Uterus (tissue), 4 donors: ENCODE results near the gene NCAM2. TPM values are rescaled to one million over a fixed set of nuclear protein-coding genes. Genes with fewer than 3 reads are reported as not detected.

ENCODE experiments used
- DNase-seq, 2 donors: peaks; one replicate each; pipeline ENCODE4 v3.0.0-alpha.2; 2019 to 2020
- H3K27ac ChIP-seq, 2 donors: fragments of 200-600 bp; sonication (generic); 1 replicate in 1 of 2; 2 replicates in 1 of 2; pipeline ENCODE4 v1.5.1; 2016 to 2018
- H3K27me3 ChIP-seq, 2 donors: fragments of 200-600 bp; sonication (generic); one replicate each; pipeline ENCODE4 v1.5.1; 2018 to 2019; ENCODE audit warnings: control low read depth in 1 of 2
- H3K36me3 ChIP-seq, 2 donors: fragments of 200-600 bp; sonication (generic); one replicate each; pipeline ENCODE4 v1.5.1; 2019; ENCODE audit warnings: control low read depth in 1 of 2
- H3K4me1 ChIP-seq, 2 donors: fragments of 200-600 bp; sonication (generic); one replicate each; pipeline ENCODE4 v1.5.1; 2018 to 2019; ENCODE audit warnings: control low read depth in 1 of 2
- H3K4me3 ChIP-seq, 2 donors: fragments of 200-600 bp; sonication (generic); 1 replicate in 1 of 2; 2 replicates in 1 of 2; pipeline ENCODE4 v1.5.1; 2018 to 2019; ENCODE audit warnings: mild to moderate bottlenecking in 1 of 2
- H3K9me3 ChIP-seq, 2 donors: fragments of 200-600 bp; sonication (generic); one replicate each; pipeline ENCODE4 v1.5.1; 2019; ENCODE audit warnings: control low read depth in 1 of 2
- CTCF ChIP-seq, 4 experiments: fragments of 200-600 bp in 2 of 4; fragments of 450-650 bp in 2 of 4; sonication (generic) in 2 of 4; IDR thresholded peaks; one replicate each; pipeline ENCODE4 v1.5.1; 2016 to 2019; ENCODE audit warnings: antibody characterized with exemption in 4 of 4, mild to moderate bottlenecking in 2 of 4, moderate library complexity in 1 of 4
- POLR2A ChIP-seq, 2 donors: fragments of 450-650 bp; IDR thresholded peaks; one replicate each; pipeline ENCODE4 v1.6.1; 2016; ENCODE audit warnings: antibody characterized with exemption in 2 of 2, mild to moderate bottlenecking in 1 of 2, moderate library complexity in 1 of 2
- intact Hi-C: fragments of 100-400 bp; cut with DNase I; formaldehyde crosslinking; loops from one replicate; pipeline ENCODE4 v1.15.1; 2023; ENCODE audit warnings: low total_unique reads
- total RNA-seq, 4 donors: library from RNA; depleted of rRNA in 3 of 4; stranded (reverse); fragments of >200 nt in 3 of 4; gene quantifications; one replicate each; pipeline versions ENCODE4 v1.1.0 to v1.2.4, GENCODE V29; 2014 to 2023
- donor health status: DM: yes; HTN: yes; CAD: no.

Gene NCAM2
- total RNA-seq, 4 donors from 2014 or later = 1.2 to 214 (median 26.1) TPM

DNA sequence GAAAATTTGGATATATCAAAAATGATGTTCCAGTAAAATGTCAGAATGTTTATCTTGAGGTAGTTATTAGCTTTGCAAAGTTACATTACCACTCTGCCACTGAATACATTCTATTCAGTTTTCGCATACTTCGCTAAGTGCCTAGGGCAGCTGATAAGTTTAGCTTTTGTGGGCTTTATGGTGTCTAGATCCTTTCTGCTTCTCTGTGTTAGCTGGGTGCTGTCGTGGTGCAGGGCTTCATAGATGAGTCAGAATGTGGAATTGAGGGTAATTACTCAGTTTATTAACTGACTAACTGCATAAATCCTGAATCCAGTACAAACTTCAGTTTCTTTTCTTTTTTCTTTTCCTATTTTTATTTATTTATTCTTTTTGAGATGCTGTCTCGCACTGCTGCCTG is 21.5 kb downstream of the NCAM2 start:
- no peaks in the 10 kb centered on the region for H3K9me3 ChIP-seq
- H3K27me3 ChIP-seq = no peaks in the 10 kb centered on the region
- intact Hi-C loops = no loop called here
- no peak for TF ChIP-seq POLR2A (IDR thresholded peaks at IDR 0.05)
- TF ChIP-seq CTCF (IDR thresholded peaks at IDR 0.05) = no peak
- H3K4me3 ChIP-seq = no peak overlapping the region
- H3K27ac ChIP-seq = no peak overlapping the region
- H3K4me1 ChIP-seq = no peaks in the 10 kb centered on the region
- no peaks in the 10 kb centered on the region for H3K36me3 ChIP-seq
- DNase-seq = no peak

- intact Hi-C loops = no loop called here
Measured at GRCh38 chr21:21025742-21026141, 27.5 kb downstream of the NCAM2 start.

GRCh38 chr21:21028275-21028820 is 30.1 kb downstream of the NCAM2 start:
- no peaks in the 10 kb centered on the region for H3K4me1 ChIP-seq
- DNase-seq = no peak
- no peaks in the 10 kb centered on the region for H3K9me3 ChIP-seq
- H3K27ac ChIP-seq = no peak overlapping the region
- no peak for TF ChIP-seq CTCF (IDR thresholded peaks at IDR 0.05)
- intact Hi-C loops = no loop called here
- no peaks in the 10 kb centered on the region for H3K27me3 ChIP-seq
- H3K4me3 ChIP-seq = no peak overlapping the region
- no peaks in the 10 kb centered on the region for H3K36me3 ChIP-seq

More at GRCh38 chr21:21025742-21026141, 27.5 kb downstream of the NCAM2 start:
- TF ChIP-seq CTCF (IDR thresholded peaks at IDR 0.05) (no peak), POLR2A (IDR thresholded peaks at IDR 0.05) (no peak)
- Histone ChIP-seq H3K4me1 (no peaks in the 10 kb centered on the region), H3K27me3 (no peaks in the 10 kb centered on the region), H3K4me3 (no peak overlapping the region), H3K9me3 (no peaks in the 10 kb centered on the region), H3K36me3 (no peaks in the 10 kb centered on the region), H3K27ac (no peak overlapping the region)
- DNase-seq = no peak

DNA sequence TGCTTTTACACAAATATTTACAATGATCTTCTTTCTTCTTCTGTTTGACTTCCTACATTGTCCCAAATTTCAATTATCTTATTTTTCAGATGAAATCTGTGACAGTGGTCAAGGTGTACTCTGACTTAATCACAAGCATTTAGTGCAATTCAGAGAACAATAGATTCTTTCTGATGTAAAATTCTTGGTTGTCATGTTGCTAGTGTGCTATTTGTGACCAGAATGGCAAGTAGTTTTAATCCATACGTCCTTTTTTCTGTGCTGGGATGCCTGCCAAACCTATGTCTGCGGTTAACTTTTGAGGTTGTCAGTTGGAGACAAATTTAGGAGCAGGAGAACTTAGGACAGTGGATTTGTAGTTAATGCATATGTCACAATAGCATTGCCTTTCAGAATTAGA is 31.0 kb downstream of the NCAM2 start:
- Histone ChIP-seq H3K9me3 (no peaks in the 10 kb centered on the region), H3K27me3 (no peaks in the 10 kb centered on the region), H3K27ac (no peak overlapping the region), H3K4me1 (no peaks in the 10 kb centered on the region), H3K4me3 (no peak overlapping the region), H3K36me3 (no peaks in the 10 kb centered on the region)
- intact Hi-C loops = no loop called here
- TF ChIP-seq CTCF (IDR thresholded peaks at IDR 0.05) (no peak), POLR2A (IDR thresholded peaks at IDR 0.05) (no peak)
- no peak for DNase-seq

- Histone ChIP-seq H3K36me3 (no peaks in the 10 kb centered on the region), H3K4me1 (no peaks in the 10 kb centered on the region), H3K9me3 (no peaks in the 10 kb centered on the region), H3K27me3 (no peaks in the 10 kb centered on the region), H3K4me3 (no peak overlapping the region), H3K27ac (no peak overlapping the region)
- no peak for DNase-seq
- TF ChIP-seq POLR2A (IDR thresholded peaks at IDR 0.05) (no peak), CTCF (IDR thresholded peaks at IDR 0.05) (no peak)
- intact Hi-C loops = no loop called here
Measured at GRCh38 chr21:21030311-21030710, 32.1 kb downstream of the NCAM2 start.
